Measurements from ENCODE around the gene SELENOO. TPM values are rescaled to one million over a fixed set of nuclear protein-coding genes. Genes with fewer than 3 reads are reported as not detected.
"Not testable (repeated sequence)": the region's sequence is repeated elsewhere in the genome, so short reads cannot be mapped to it uniquely, and the experiment has no call there.

Gene SELENOO
- total RNA-seq, 1 experiment from 2014 or later = 27.8 TPM

DNA sequence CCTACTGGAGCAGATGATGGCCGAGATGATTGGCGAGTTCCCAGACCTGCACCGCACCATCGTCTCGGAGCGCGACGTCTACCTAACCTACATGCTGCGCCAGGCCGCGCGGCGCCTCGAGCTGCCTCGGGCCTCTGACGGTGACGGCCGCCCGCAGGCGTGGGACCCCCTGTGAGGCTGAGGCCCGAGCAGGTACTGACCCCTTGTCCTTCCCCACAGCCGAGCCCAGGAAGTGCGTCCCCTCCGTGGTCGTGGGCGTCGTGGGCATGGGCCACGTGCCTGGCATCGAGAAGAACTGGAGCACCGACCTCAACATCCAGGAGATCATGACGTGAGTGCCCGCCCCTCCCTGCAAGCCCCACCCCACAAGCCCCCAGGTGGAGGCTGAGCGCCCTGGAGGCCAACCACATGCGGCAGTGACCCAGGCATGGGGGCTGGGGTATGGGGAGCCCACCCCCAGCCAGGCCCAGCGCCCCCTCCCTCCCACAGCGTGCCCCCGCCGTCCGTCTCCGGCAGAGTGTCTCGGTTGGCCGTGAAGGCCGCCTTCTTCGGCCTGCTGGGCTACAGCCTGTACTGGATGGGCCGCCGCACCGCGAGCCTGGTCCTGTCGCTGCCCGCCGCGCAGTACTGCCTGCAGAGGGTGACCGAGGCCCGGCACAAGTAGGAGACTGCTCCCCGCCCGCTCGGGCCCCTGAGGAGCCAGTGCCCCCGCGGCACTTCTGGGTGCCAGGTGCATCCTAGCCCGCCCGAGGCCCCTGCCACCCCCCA, 2.8 kb upstream of the SELENOO start:
- no peak for DNase-seq
- Histone ChIP-seq H3K4me3 (ENCODE audit: insufficient read depth, low read depth, low read length) (no peak overlapping the region), H3K36me3 (replicated peaks; ENCODE audit: control insufficient read depth, insufficient read depth, low read length) (peaks cover 6% of the 10 kb centered on the region)

DNA sequence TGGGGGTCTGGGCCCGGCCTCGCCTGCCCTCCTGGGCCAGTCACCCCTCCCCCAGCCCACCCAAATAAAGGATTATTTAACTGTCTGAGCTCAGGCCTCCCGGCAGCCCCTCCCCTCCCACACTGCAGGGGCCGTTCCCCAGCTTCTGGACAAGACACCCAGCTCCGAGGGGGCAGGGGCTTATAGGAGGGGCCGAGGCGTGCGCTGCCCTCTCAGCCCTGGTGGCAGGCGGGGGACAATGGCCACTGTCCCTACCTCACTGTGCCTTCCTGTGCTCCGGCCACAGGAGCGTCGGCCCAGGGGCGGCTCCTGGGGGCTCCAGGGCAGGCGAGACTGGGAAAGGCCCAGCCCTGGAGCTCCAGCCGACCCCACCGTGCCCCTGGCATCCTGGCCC, 2.2 kb upstream of the SELENOO start:
- Histone ChIP-seq H3K27me3 (ENCODE audit: control insufficient read depth, insufficient read depth, low read length) (0 out of 2 replicates have a peak, but pooled peaks cover 2% of the 10 kb centered on the region), H3K4me3 (ENCODE audit: insufficient read depth, low read depth, low read length) (no peak overlapping the region), H3K36me3 (replicated peaks; ENCODE audit: control insufficient read depth, insufficient read depth, low read length) (peaks cover 6% of the 10 kb centered on the region)
- no peak for DNase-seq

More for the DNA sequence above, 2.8 kb upstream of the SELENOO start:
- H3K27me3 ChIP-seq (ENCODE audit: control insufficient read depth, insufficient read depth, low read length) = 0 out of 2 replicates have a peak, but pooled peaks cover 2% of the 10 kb centered on the region

DNA sequence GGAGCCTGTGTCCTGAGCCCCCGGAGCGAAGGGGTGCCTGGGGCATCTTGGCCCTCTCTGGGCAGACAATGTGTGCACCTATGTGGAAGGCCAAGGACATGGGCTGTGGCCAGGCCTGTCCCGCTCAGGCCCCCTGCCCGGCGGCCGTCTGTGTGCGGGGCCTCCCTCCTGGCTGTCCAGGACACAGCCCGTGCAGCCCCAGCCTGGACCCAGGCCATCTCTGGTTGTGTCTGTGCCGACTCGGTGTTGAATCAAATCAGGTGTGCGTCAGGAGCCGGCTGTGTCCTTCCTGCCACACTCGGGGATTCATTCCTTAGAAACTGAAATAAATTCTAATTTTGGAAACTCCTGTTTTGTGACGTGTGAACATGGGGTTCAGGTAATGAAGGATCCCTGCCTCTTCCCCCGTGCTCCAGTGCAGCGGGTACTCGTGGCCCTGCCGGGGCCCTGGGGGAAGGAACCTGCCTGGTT, 1.5 kb upstream of the SELENOO start:
- no peak for DNase-seq
- H3K27me3 ChIP-seq (ENCODE audit: control insufficient read depth, insufficient read depth, low read length) = 0 out of 2 replicates have a peak, but pooled peaks cover 2% of the 10 kb centered on the region
- H3K4me3 ChIP-seq (ENCODE audit: insufficient read depth, low read depth, low read length) = no peak overlapping the region
- peaks cover 6% of the 10 kb centered on the region for H3K36me3 ChIP-seq (replicated peaks; ENCODE audit: control insufficient read depth, insufficient read depth, low read length)

DNA sequence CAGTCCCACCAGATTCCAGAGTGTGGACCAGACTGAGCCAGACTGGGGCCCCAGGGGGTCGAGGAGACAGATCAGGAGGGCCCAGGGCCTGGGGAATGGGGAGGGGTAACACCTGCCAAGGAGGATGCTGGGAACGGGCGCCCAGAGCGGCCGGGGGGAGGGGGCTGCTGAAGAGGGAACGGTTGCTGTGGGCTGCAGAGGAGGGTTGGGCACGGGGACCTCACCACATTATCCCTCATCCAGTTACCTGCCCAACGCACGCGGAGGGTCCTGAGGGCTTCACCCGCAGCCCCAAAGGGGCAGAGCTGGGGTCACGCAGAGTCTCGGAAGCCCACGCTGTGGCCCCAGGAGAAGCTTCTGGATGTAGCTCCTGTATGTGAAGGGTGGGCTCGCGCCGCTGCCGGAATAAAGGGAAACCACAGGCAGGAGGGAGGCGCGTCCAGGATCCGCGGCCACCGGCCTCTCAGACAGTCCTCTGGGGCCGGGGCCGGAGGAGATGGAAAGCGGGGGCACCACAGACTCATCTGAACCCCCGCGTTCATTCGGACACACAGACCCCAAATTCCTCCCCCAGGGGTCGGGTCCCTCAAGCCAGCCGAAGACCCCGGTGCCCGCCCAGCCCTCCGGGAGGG, 866 bp upstream of the SELENOO start:
- peak; percentile 94 for DNase-seq
- peaks cover 4% of the 10 kb centered on the region for H3K36me3 ChIP-seq (replicated peaks; ENCODE audit: control insufficient read depth, insufficient read depth, low read length)
- H3K27me3 ChIP-seq (ENCODE audit: control insufficient read depth, insufficient read depth, low read length) = 0 out of 2 replicates have a peak, but pooled peaks cover 2% of the 10 kb centered on the region

DNA sequence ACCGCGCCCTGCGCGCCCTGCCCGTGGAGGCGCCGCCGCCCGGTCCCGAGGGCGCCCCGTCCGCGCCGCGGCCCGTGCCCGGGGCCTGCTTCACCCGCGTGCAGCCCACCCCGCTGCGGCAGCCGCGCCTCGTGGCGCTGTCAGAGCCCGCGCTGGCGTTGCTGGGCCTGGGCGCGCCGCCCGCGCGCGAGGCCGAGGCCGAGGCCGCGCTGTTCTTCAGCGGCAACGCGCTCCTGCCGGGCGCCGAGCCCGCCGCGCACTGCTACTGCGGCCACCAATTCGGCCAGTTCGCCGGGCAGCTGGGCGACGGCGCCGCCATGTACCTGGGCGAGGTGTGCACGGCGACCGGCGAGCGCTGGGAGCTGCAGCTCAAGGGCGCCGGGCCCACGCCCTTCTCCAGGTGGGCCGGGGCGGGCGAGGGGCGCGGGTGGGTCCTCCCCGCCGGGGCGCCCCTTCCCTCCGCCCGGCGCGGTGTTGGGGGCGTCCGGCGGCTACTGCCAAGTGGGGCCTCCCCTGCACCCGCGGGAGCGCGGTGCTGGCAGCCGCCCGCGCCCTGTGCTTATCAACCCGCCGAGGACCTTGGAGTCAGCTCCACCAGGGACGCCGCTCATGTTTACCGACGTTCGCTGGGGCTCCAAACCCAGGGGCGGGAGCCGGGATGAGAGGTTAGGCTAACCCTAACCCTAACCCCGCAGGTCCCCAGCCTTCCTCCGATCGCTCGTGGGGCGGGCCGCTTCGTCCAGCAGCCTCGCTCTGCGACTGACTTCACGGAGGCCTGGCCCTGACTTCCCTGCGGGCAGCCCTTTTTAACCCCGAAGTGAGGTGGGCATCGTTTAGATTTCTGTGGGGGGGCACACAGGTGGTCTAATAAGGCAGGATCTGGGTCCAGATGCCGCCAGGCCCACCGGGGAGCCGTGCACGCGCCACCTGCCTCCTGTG, 649 bp downstream of the SELENOO start:
- peak; percentile 87 for DNase-seq
- H3K27me3 ChIP-seq (ENCODE audit: control insufficient read depth, insufficient read depth, low read length) = 0 out of 2 replicates have a peak, but pooled peaks cover 2% of the 10 kb centered on the region
- peaks cover 2% of the 10 kb centered on the region for H3K36me3 ChIP-seq (replicated peaks; ENCODE audit: control insufficient read depth, insufficient read depth, low read length)
- peak overlapping the region; percentile 63 for H3K4me3 ChIP-seq (ENCODE audit: insufficient read depth, low read depth, low read length)

More for the DNA sequence above, 866 bp upstream of the SELENOO start:
- peak overlapping the region; percentile 63 for H3K4me3 ChIP-seq (ENCODE audit: insufficient read depth, low read depth, low read length)

DNA sequence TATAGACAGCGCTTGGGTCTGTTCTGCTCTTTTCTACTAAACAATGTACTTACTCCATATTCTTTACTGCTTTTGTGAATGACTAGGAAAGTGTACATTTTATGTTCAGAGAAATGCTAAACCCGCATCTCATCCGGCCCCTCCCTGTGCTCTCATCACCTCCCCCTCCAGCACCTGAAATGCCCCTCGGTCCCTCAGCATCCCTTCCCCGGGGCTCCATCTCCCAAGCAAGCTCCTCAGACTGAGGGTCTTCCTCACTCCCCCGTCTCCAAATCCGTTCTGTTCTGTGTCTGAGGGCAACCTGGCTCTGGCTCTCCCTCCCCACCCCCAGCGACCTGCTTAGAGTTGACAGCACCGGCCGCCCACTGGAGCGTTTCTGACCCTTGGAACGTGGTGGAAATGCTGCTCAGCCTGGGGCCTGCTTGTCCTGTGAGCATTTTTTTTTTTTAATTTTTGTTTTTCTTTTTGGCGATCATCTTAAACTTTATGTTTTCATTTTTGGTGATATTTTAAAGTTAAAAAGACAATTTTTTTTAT, 1.4 kb downstream of the SELENOO start:
- DNase-seq = no peak
- H3K4me3 ChIP-seq (ENCODE audit: insufficient read depth, low read depth, low read length) = peak overlapping the region; percentile 63
- peaks cover under 1% of the 10 kb centered on the region for H3K36me3 ChIP-seq (replicated peaks; ENCODE audit: control insufficient read depth, insufficient read depth, low read length)
- H3K27me3 ChIP-seq (ENCODE audit: control insufficient read depth, insufficient read depth, low read length) = 0 out of 2 replicates have a peak, but pooled peaks cover 2% of the 10 kb centered on the region

DNA sequence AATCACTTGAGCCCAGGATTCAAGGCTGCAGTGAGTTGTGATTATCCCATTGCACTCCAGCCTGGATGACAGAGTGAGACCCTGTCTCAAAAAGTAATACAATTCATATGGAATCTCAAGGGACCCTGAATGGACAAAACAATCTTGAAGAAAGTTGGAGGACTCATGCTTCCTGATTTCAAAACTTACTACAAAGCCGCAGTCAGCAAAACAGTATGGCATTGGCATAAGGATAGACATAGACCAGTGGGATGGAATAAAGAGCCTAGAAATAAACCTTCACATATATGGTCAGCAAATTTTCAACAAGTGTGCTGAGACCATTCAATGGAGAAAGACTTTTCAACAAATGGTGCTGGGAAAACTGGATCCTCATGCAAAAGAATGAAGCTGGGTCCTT, 2.5 kb downstream of the SELENOO start:
- Histone ChIP-seq H3K4me3 (ENCODE audit: insufficient read depth, low read depth, low read length) (no peak overlapping the region), H3K36me3 (replicated peaks; ENCODE audit: control insufficient read depth, insufficient read depth, low read length) (no peaks in the 10 kb centered on the region), H3K27me3 (ENCODE audit: control insufficient read depth, insufficient read depth, low read length) (0 out of 2 replicates have a peak, but pooled peaks cover 2% of the 10 kb centered on the region)
- no peak for DNase-seq

DNA sequence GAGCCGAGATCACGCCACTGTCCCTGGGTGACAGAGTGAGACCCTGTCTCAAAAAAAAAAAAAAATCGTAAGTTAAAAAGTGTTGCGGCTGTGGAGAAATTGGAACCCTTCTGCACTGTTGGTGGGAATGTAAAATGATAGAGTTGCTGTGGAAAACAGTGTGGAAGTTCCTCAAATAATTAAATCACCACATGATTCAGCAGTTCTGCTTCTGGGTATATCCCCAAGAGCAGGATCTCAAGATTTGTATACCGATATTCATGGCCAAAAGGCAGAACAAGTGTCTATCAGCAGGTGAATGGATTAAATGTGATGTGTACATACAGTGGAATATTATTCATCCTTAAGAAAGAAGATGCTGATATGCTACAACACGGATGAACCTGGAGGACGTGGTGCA, 3.8 kb downstream of the SELENOO start:
- Histone ChIP-seq H3K36me3 (replicated peaks; ENCODE audit: control insufficient read depth, insufficient read depth, low read length) (no peaks in the 10 kb centered on the region), H3K27me3 (ENCODE audit: control insufficient read depth, insufficient read depth, low read length) (0 out of 2 replicates have a peak, but pooled peaks cover 2% of the 10 kb centered on the region), H3K4me3 (ENCODE audit: insufficient read depth, low read depth, low read length) (no peak overlapping the region)
- no peak for DNase-seq

DNA sequence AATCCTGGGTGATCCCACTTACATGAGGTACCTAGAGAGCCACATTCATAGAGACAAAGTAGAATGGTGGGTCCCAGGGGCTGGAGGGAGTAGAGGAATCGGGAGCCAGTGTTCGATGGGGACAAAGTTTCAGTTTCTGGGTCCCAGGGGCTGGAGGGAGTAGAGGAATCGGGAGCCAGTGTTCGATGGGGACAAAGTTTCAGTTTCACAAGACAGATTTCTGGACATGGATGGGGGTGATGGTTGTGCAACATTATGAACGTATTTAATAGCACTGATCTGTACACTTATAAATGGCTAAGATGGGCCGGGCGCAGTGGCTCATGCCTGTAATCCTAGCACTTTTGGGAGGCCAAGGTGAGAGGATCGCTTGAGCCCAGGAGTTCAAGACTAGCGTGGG, 4.2 kb downstream of the SELENOO start:
- not testable (repeated sequence) for DNase-seq; H3K4me3 ChIP-seq (ENCODE audit: insufficient read depth, low read depth, low read length); H3K27me3 ChIP-seq (ENCODE audit: control insufficient read depth, insufficient read depth, low read length); H3K36me3 ChIP-seq (replicated peaks; ENCODE audit: control insufficient read depth, insufficient read depth, low read length)

DNA sequence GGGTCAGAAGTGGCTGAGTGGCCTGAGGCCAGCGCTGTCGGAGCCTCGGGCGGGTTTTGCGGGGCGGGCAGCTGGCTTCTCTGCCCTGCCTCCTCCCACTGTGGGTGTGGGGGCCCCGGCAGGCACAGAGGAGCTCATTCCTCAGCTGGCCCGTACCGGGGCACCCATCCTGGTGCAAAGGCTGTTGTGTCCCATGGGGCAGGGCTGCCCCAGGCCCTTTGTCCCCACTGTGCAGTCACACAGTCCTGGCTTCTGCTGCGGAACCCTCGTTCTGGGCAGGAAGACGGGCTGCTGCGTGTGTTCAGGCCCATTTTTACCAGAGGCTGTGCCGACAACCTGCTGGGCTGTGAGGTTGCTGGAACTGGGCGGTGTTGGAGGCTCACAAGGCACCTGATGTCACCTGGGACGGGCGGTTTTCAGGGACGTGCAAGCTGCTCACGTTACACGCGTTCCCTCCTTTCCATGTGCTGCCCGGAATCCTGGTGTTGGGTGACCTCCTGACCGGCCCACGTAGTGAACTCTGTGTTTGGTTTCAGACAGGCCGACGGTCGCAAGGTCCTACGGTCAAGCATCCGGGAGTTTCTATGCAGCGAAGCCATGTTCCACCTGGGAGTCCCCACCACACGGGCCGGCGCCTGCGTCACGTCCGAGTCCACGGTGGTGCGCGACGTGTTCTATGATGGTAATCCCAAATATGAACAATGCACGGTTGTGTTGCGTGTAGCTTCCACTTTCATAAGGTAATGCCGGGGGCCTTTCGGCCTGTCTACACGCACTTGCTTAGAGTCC, 5.2 kb downstream of the SELENOO start:
- no peak for DNase-seq
- Histone ChIP-seq H3K36me3 (replicated peaks; ENCODE audit: control insufficient read depth, insufficient read depth, low read length) (peaks cover 3% of the 10 kb centered on the region), H3K4me3 (ENCODE audit: insufficient read depth, low read depth, low read length) (no peak overlapping the region), H3K27me3 (ENCODE audit: control insufficient read depth, insufficient read depth, low read length) (0 out of 2 replicates have a peak, but pooled peaks cover 2% of the 10 kb centered on the region)

DNA sequence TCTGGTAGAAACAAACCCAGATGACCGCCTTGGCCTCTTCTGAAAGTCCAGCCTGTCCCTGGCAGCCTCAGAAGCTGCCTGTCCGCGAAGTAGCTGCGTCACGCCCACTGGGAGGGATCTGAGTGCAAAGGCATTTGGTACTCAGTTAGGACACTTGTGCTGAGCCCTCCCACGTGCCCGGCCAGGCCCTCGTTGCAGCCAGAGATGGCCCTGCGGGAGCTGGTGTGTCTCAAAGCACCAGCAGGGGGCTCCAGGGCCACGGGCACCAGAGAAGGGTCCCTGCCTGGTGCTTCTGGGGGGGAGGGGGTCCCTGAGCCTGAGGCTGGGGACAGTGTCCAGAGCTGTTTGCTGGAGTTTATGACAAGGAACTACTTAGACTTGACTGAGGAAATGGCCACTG, 5.8 kb downstream of the SELENOO start:
- Histone ChIP-seq H3K4me3 (ENCODE audit: insufficient read depth, low read depth, low read length) (no peak overlapping the region), H3K36me3 (replicated peaks; ENCODE audit: control insufficient read depth, insufficient read depth, low read length) (peaks cover 4% of the 10 kb centered on the region), H3K27me3 (ENCODE audit: control insufficient read depth, insufficient read depth, low read length) (0 out of 2 replicates have a peak, but pooled peaks cover 2% of the 10 kb centered on the region)
- DNase-seq = peak; percentile 95

DNA sequence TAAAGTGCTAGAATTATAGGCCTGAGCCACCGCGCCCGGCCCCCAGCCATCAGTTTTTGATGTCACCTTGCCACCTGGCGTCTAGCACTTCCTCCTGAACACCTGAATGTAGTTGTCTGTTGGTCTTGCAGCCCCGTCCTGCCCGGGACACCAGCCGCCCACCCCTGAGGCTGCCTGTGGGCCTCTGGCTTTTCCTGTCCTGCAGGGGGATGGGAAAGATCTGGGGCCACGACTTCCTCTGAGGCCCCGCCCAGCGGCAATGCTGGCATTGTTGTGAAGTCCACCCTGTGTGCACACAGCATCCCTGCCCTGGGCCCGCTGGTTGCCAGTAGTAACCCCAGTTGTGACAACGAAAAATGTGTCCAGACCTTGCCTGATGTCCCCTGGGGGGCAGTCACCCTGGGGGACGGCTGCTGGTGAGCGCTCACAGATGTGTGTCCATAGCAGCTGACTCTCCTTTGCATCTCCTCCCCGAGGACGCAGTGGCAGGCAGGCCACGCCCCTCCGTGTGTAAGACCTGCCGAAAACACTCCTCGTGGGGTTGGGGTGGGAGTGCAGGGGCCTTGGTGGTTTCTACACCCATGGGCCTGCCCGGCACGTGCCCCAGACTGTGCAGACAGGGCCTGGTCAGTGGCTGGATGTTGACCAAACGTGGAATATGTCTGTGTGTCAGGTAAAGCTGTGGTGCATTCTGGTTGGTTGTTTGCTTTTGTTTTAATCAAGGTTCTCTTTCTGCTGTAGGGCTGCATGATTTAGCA, 6.8 kb downstream of the SELENOO start:
- Histone ChIP-seq H3K4me3 (ENCODE audit: insufficient read depth, low read depth, low read length) (no peak overlapping the region), H3K36me3 (replicated peaks; ENCODE audit: control insufficient read depth, insufficient read depth, low read length) (peaks cover 7% of the 10 kb centered on the region), H3K27me3 (ENCODE audit: control insufficient read depth, insufficient read depth, low read length) (no peaks in the 10 kb centered on the region)
- DNase-seq = no peak

DNA sequence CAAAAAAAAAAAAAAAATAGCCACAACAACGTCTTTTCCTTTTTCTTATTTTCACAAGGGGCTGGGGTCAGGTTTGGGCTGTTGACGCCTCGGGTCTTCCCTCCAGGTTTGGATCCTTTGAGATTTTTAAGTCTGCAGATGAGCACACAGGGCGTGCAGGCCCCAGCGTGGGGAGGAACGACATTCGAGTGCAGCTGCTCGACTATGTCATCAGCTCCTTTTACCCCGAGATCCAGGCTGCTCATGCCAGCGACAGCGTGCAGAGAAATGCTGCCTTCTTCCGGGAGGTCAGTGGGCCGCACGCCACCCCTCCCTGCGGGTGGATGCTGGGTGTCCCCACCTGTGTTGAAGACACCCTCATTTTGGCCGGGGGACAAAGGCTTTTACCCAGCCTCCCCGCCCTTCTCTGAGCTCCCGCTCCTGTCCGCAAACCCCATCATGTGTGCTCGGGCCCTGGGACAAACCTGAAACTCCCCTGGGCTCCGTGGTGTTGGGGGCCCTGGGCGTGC, 7.7 kb downstream of the SELENOO start:
- H3K4me3 ChIP-seq (ENCODE audit: insufficient read depth, low read depth, low read length) = no peak overlapping the region
- H3K27me3 ChIP-seq (ENCODE audit: control insufficient read depth, insufficient read depth, low read length) = no peaks in the 10 kb centered on the region
- H3K36me3 ChIP-seq (replicated peaks; ENCODE audit: control insufficient read depth, insufficient read depth, low read length) = peaks cover 7% of the 10 kb centered on the region
- no peak for DNase-seq

All from H7 (cell line).